ENCODE results near the gene GPR61. TPM values are rescaled to one million over a fixed set of nuclear protein-coding genes. Genes with fewer than 3 reads are reported as not detected.
A peak's percentile ranks its signal among the peaks of the same experiment; 100 is the strongest.

Gene GPR61
- total RNA-seq, 1 donor from 2014 or later = not detected

DNA sequence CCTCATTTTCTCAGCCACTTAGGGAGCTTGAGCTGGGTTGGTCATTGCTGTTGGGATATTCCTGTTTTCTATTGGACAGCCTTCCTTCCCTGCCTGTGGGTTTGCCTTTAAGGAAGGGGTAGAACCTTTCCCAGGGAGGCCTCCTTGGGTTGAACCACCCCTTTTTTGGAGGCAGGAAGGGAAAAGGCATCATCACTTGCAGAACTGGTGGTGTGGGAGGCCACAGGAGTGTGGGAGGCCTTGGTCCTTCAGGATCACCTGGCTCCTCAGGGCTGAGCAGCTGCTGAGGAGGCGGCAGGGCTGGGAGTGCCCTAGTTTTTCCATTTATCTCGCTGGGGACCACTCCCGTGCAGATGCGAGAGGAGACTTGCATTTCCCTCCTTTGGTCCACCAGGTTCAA, 46.4 kb upstream of the GPR61 start:
- TF ChIP-seq, protein P1, sequence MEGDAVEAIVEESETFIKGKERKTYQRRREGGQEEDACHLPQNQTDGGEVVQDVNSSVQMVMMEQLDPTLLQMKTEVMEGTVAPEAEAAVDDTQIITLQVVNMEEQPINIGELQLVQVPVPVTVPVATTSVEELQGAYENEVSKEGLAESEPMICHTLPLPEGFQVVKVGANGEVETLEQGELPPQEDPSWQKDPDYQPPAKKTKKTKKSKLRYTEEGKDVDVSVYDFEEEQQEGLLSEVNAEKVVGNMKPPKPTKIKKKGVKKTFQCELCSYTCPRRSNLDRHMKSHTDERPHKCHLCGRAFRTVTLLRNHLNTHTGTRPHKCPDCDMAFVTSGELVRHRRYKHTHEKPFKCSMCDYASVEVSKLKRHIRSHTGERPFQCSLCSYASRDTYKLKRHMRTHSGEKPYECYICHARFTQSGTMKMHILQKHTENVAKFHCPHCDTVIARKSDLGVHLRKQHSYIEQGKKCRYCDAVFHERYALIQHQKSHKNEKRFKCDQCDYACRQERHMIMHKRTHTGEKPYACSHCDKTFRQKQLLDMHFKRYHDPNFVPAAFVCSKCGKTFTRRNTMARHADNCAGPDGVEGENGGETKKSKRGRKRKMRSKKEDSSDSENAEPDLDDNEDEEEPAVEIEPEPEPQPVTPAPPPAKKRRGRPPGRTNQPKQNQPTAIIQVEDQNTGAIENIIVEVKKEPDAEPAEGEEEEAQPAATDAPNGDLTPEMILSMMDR (conservative IDR thresholded peaks at IDR 0.05) = no peak
- Mint-ChIP-seq H3K9me3 (no peaks in the 10 kb centered on the region), H3K27me3 (no peaks in the 10 kb centered on the region), H3K4me3 (peak overlapping the region; percentile 91), H3K4me1 (ENCODE audit: unreplicated experiment) (peaks cover 5% of the 10 kb centered on the region), H3K36me3 (no peaks in the 10 kb centered on the region), H3K27ac (peak overlapping the region; percentile 39)
- DNase-seq (ENCODE audit: extremely low spot score, unreplicated experiment) = no peak

GRCh38 chr1:109493805-109494539, 45.7 kb upstream of the GPR61 start, which contains the start of gene CYB561D1:
Gene CYB561D1 (plus strand): TSS chr1:109494094. CDS start chr1:109494140, 46 bp downstream.
- H3K36me3 Mint-ChIP-seq = no peaks in the 10 kb centered on the region
- peak within 1 kb of the TSS; percentile 39 for H3K27ac Mint-ChIP-seq
- peak within 1 kb of the TSS; percentile 91 for H3K4me3 Mint-ChIP-seq
- H3K4me1 Mint-ChIP-seq (ENCODE audit: unreplicated experiment) = peaks cover 9% of the 10 kb centered on the region
- TF ChIP-seq, protein P1 (conservative IDR thresholded peaks at IDR 0.05) = peak; percentile 98
- peak; percentile 93 for DNase-seq (ENCODE audit: extremely low spot score, unreplicated experiment)
- H3K9me3 Mint-ChIP-seq = no peaks in the 10 kb centered on the region
- H3K27me3 Mint-ChIP-seq = no peaks in the 10 kb centered on the region

DNA sequence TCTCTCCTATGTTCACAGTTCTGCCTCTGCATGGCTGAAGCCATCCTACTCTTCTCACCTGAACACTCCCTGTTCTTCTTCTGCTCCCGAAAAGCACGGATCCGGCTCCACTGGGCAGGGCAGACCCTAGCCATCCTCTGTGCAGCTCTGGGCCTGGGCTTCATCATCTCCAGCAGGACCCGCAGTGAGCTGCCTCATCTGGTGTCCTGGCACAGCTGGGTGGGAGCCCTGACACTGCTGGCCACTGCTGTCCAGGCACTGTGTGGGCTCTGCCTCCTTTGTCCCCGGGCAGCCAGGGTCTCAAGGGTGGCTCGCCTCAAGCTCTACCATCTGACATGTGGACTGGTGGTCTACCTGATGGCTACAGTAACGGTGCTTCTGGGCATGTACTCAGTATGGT, 43.9 kb upstream of the GPR61 start:
- TF ChIP-seq, protein P1 (conservative IDR thresholded peaks at IDR 0.05) = no peak
- H3K4me3 Mint-ChIP-seq = peak overlapping the region; percentile 91
- H3K36me3 Mint-ChIP-seq = no peaks in the 10 kb centered on the region
- H3K9me3 Mint-ChIP-seq = no peaks in the 10 kb centered on the region
- H3K27ac Mint-ChIP-seq = no peak overlapping the region
- peaks cover 20% of the 10 kb centered on the region for H3K4me1 Mint-ChIP-seq (ENCODE audit: unreplicated experiment)
- H3K27me3 Mint-ChIP-seq = no peaks in the 10 kb centered on the region
- no peak for DNase-seq (ENCODE audit: extremely low spot score, unreplicated experiment)

GRCh38 chr1:109497449-109498160, 42.1 kb upstream of the GPR61 start:
- TF ChIP-seq, protein P1 (conservative IDR thresholded peaks at IDR 0.05) = no peak
- no peak for DNase-seq (ENCODE audit: extremely low spot score, unreplicated experiment)
- no peaks in the 10 kb centered on the region for H3K27me3 Mint-ChIP-seq
- no peaks in the 10 kb centered on the region for H3K36me3 Mint-ChIP-seq
- peak overlapping the region; percentile 11 for H3K4me3 Mint-ChIP-seq
- H3K9me3 Mint-ChIP-seq = no peaks in the 10 kb centered on the region
- peaks cover 31% of the 10 kb centered on the region for H3K4me1 Mint-ChIP-seq (ENCODE audit: unreplicated experiment)
- H3K27ac Mint-ChIP-seq = no peak overlapping the region

DNA sequence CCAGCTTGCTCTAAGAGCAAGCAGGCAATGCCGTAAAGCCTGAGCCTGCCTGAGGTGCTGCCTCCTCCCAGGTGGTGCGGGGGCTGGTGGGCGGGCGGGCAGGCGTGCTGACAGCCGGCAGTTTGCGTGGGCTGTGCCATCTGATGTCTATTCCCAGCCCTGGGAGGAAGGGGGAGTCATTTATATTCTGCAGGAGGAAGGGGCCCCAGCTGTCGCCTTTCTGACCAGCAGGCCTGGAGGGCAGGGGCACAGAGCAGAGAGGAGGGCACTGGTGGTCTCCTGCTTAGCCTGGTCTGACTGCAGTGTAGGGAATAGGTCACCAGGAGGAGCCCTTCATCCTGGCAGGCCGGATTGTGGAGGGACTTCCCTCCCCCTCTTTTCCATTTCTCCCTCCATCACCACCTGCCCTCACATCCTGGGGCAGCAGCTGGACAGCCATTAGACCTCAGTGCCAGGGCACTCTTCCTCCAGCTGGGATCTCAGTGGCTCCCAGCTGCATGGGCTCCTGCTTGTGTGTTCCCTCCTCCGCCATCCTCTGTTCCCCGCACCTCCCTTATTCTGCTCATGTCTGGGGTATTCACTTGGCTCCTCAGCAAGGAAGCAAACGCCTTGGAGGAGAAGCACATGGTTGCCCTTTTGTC, 41.4 kb upstream of the GPR61 start:
- Mint-ChIP-seq H3K36me3 (no peaks in the 10 kb centered on the region), H3K9me3 (no peaks in the 10 kb centered on the region), H3K4me1 (ENCODE audit: unreplicated experiment) (peaks cover 36% of the 10 kb centered on the region), H3K27me3 (no peaks in the 10 kb centered on the region), H3K4me3 (no peak overlapping the region), H3K27ac (no peak overlapping the region)
- TF ChIP-seq, protein P1 (conservative IDR thresholded peaks at IDR 0.05) = peak; percentile 79
- no peak for DNase-seq (ENCODE audit: extremely low spot score, unreplicated experiment)
